GM21825 (cell line): ENCODE measurements around the gene DMXL2.
"Not testable (repeated sequence)": the region's sequence is repeated elsewhere in the genome, so short reads cannot be mapped to it uniquely, and the experiment has no call there.

ENCODE experiments used
- ATAC-seq: cut with Tn5 transposase; IDR thresholded peaks from one replicate; pipeline ENCODE4 v1.9.1; 2021; ENCODE audit warnings: mild to moderate bottlenecking, moderate library complexity; ENCODE audit not compliant: unreplicated experiment

DMXL2 gene

GRCh38 chr15:51621936-51622603, 501 bp downstream of the DMXL2 start:
- peak; percentile 46 for ATAC-seq

DNA sequence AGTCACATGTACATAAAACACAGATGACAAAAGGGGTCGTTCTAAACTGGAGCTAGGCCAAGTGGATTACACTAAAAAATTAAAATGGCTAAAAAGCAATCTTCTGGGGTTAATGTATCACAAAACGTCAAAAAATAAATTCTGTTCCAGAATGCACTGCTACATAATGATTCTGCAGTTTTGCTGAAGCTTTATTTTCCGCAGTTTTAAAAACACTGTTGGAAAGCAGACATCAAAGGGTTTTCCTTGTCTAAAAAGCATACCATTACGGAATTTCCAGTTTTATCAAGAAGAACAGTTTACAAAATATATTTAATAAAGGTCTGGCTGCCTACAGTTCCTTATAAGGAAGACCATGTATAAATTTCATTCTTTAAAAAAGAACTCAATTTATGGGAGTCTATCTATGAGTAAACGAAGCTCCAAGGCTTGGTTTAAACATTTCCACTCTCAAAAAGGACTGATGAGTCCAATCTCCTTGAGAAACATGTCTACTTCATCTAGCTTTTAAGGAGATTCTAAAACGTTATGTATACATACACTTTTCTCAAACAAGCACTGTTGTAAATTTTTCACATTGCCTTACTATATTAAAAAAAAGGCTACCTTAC, 1.3 kb downstream of the DMXL2 start:
- ATAC-seq: no peak

- no peak for ATAC-seq
Observed at GRCh38 chr15:51620641-51621040, 1.9 kb downstream of the DMXL2 start.

DNA sequence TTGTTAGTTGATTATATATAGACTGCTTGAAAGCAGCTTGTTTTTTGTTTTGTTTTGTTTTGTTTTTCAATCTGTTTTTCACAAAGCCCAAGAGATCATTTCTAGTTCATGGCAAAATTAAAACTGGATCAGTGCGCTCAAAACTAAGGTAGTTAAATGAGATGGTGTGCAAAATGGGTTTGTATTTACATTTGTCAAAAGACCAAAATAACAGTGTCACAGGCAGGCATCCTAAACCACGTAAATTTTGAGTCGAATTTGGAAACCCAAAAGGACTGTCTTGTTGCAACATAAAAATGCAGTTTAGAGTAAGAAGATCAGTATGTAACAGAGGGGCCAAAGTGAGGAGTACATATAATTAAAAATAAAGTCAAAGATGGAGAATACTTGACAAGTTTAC, 2.4 kb downstream of the DMXL2 start:
- ATAC-seq: no peak

- no peak for ATAC-seq
Observed at GRCh38 chr15:51619331-51620035, 3.1 kb downstream of the DMXL2 start.

GRCh38 chr15:51617886-51618285, 4.7 kb downstream of the DMXL2 start:
- no peak for ATAC-seq

DNA sequence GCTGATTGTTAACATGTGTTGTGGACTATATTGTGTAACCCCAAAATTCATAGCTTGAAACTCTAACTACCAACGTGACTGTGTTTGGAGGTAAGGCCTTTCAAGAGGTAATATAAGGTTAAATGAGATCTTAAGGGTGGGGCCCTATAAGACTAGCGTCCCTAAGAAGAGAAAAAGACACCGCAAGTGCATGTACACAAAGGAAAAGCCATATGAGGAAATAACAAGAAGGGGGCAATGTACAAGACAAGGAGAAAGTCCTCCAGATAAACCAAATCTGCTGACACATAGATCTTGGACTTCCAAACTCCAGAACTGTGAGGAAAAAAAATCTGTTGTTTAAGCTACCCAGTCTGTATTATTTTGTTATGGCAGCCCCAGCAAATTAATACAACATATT, 8.6 kb downstream of the DMXL2 start:
- no peak for ATAC-seq

- not testable (repeated sequence) for ATAC-seq
Observed at GRCh38 chr15:51612669-51613068, 9.9 kb downstream of the DMXL2 start.

DNA sequence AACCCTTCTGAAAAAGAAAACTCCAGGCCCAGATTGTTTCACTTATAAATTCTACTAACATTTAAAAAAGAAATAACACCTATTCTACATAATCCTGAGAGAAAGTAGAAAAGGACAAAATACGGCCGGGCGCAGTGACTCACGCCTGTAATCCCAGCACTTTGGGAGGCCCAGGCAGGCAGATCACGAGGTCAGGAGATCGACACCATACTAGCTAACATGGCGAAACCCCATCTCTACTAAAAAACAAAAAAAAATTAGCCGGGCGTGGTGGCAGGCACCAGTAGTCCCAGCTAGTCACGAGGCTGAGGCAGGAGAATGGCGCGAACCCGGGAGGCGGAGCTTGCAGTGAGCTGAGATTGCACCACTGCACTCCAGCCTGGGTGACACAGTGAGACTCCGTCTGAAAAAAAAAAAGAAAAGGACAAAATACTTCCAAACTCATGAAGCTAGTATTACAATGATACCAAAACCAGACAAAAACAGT, 19.1 kb downstream of the DMXL2 start:
- ATAC-seq: not testable (repeated sequence)

GRCh38 chr15:51603002-51603401, 19.6 kb downstream of the DMXL2 start:
- ATAC-seq: no peak

GRCh38 chr15:51602484-51602883, 20.1 kb downstream of the DMXL2 start:
- ATAC-seq: no peak

GRCh38 chr15:51601801-51602200, 20.8 kb downstream of the DMXL2 start:
- no peak for ATAC-seq

- peak; percentile 77 for ATAC-seq
Observed at GRCh38 chr15:51600114-51600513, 22.5 kb downstream of the DMXL2 start.

DNA sequence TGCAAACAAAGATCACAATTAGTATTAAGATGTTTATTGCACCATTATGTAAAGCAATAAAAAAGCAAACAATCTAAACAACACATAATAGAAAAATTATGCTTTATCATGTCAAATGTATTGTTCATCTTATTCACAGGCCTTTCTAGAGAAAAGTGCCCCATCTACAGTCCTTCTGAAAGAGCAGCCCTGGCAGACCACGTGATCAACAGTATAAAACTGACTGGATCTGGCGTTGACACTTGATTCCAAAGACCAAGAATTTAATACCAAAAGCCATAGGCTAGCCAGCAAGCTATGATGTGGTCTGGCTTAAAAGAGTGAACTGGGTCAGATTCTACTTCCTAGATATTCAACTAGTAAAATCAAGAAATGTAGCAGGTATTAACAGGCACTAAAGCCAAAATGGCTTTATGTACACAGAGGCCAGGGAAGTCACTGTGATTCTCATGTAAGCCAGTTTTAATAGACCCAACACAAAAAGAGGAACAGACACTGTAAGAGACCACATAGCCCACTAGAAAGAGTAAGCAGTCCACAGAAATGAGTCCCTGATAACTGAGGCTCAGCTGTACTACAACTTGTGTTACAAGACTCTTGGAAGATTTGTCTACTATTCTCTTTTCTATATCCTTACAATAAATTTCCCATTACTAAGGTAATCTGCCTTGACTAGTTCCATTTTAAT, 32.5 kb downstream of the DMXL2 start:
- ATAC-seq: no peak

DNA sequence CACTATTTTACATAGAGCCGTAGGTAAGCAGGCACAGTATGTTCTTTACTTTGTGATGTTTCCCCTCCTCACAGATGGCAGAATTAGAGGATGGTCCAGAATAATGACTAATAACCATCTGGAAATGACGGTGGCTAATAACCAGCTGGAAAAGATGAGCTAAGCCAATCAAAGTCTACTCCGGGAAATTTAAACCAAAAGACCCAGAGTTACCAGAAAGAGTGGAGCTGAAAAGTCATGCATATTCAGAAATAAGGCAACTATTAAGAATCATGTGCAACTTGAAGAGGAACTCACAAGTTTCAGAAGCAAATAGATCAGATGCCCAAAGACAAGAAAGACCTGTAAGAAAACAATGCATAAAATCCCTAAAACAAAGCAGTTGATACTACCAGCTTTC, 33.6 kb downstream of the DMXL2 start:
- no peak for ATAC-seq

GRCh38 chr15:51585986-51586385, 36.6 kb downstream of the DMXL2 start:
- no peak for ATAC-seq

GRCh38 chr15:51580982-51581381, 41.6 kb downstream of the DMXL2 start:
- ATAC-seq: no peak

DNA sequence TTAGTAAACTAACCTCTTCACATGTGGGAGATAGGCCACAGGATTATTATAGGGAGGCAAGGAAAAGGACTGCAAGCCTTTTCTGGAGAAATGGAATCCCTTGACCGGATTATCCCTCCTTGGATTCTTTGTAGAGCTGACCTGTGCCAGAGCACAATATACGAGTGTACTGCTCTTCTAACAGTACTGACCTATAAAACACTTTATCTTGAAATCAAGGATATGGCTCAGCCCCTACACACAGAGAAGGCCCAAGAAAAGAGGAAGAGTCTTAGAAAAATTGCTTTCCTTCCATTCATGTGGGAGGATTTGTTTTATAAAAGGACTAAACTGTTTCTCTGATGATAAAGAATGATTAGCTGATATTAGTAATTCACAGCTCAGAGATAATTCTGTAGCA, 42.2 kb downstream of the DMXL2 start:
- no peak for ATAC-seq

- ATAC-seq: no peak
Observed at GRCh38 chr15:51579012-51579411, 43.6 kb downstream of the DMXL2 start.

GRCh38 chr15:51577636-51578304, 44.8 kb downstream of the DMXL2 start:
- ATAC-seq: no peak

DNA sequence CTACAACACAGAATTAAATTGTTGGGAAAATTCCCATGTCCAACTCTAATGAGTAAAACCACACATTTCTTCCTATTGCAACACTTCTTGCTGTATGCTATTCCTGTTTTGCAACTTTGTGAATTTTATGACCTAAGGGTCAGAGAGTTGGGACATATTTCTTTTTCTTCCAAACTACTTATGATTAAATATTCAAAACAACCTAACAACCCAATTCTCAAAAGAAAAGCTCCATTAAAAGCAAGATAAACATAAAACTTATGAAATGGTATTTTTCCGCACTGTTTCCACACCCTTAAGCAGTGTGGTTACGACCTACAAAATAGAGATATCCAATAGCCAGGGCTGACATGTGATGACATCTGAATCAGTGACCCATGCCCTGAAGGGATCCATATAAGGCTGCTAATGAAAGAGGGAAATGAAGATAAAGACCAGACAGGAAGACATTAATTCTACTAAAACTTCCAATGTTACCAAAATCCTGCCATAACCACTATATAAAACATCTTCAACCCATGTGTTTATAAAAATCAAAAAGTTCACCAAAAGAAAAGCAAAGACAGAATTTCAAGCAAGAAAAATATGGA, 45.6 kb downstream of the DMXL2 start:
- ATAC-seq: no peak
